ENCODE results near the gene SLU7.

SLU7 gene

GRCh38 chr5:160420331-160420610 lies 1.4 kb upstream of the SLU7 start:
- in situ Hi-C loops (cut with MboI; ENCODE audit: low sequenced_read_pairs): no loop called here

- in situ Hi-C loops (cut with MboI; ENCODE audit: low sequenced_read_pairs): no loop called here
These were observed 813 bp upstream of the SLU7 start for GRCh38 chr5:160419458-160420330.

- in situ Hi-C loops (cut with MboI; ENCODE audit: low sequenced_read_pairs): no loop called here
These were observed 19.2 kb downstream of the SLU7 start, which contains the start of gene FAM200C for GRCh38 chr5:160399402-160400353. FAM200C (minus strand) TSS chr5:160400054; CDS start chr5:160395490, 4,564 bp downstream.

GRCh38 chr5:160398806-160399205 lies 20.1 kb downstream of the SLU7 start:
- in situ Hi-C loops (cut with MboI; ENCODE audit: low sequenced_read_pairs): no loop called here

- in situ Hi-C loops (cut with MboI; ENCODE audit: low sequenced_read_pairs): no loop called here
These were observed 21.4 kb downstream of the SLU7 start for GRCh38 chr5:160397492-160397891.

GRCh38 chr5:160395111-160395510 lies 23.8 kb downstream of the SLU7 start:
- in situ Hi-C loops (cut with MboI; ENCODE audit: low sequenced_read_pairs): no loop called here

GRCh38 chr5:160390787-160391696 lies 27.8 kb downstream of the SLU7 start:
- in situ Hi-C loops (cut with MboI; ENCODE audit: low sequenced_read_pairs): no loop called here

GRCh38 chr5:160387445-160387844 lies 31.4 kb downstream of the SLU7 start:
- in situ Hi-C loops (cut with MboI; ENCODE audit: low sequenced_read_pairs): no loop called here

- in situ Hi-C loops (cut with MboI; ENCODE audit: low sequenced_read_pairs): no loop called here
These were observed 33.4 kb downstream of the SLU7 start for GRCh38 chr5:160385496-160385895.

GRCh38 chr5:160384681-160385080 lies 34.2 kb downstream of the SLU7 start:
- in situ Hi-C loops (cut with MboI; ENCODE audit: low sequenced_read_pairs): no loop called here

GRCh38 chr5:160382346-160382745 lies 36.5 kb downstream of the SLU7 start:
- in situ Hi-C loops (cut with MboI; ENCODE audit: low sequenced_read_pairs): no loop called here

GRCh38 chr5:160380041-160380440 lies 38.8 kb downstream of the SLU7 start:
- in situ Hi-C loops (cut with MboI; ENCODE audit: low sequenced_read_pairs): no loop called here

- in situ Hi-C loops (cut with MboI; ENCODE audit: low sequenced_read_pairs): no loop called here
These were observed 39.4 kb downstream of the SLU7 start for GRCh38 chr5:160379511-160379910.

GRCh38 chr5:160378330-160378729 lies 40.6 kb downstream of the SLU7 start:
- in situ Hi-C loops (cut with MboI; ENCODE audit: low sequenced_read_pairs): no loop called here

GRCh38 chr5:160377651-160378050 lies 41.2 kb downstream of the SLU7 start:
- in situ Hi-C loops (cut with MboI; ENCODE audit: low sequenced_read_pairs): no loop called here

GRCh38 chr5:160376416-160376815 lies 42.5 kb downstream of the SLU7 start:
- in situ Hi-C loops (cut with MboI; ENCODE audit: low sequenced_read_pairs): no loop called here

- in situ Hi-C loops (cut with MboI; ENCODE audit: low sequenced_read_pairs): no loop called here
These were observed 43.2 kb downstream of the SLU7 start for GRCh38 chr5:160375701-160376100.

- in situ Hi-C loops (cut with MboI; ENCODE audit: low sequenced_read_pairs): no loop called here
These were observed 43.7 kb downstream of the SLU7 start for GRCh38 chr5:160375166-160375565.

- in situ Hi-C loops (cut with MboI; ENCODE audit: low sequenced_read_pairs): no loop called here
These were observed 47.6 kb downstream of the SLU7 start for GRCh38 chr5:160371294-160371693.

GRCh38 chr5:160370713-160371034 lies 48.2 kb downstream of the SLU7 start:
- in situ Hi-C loops (cut with MboI; ENCODE audit: low sequenced_read_pairs): no loop called here
